CD4-positive, alpha-beta T cell treated with Interferon alpha-2 for 1 hour (primary cell): Measurements from ENCODE around the gene NEUROG3.

Source experiments
- DNase-seq, 2 donors: peaks; one replicate each; pipeline ENCODE4 v3.0.0-alpha.2; 2020 to 2022

Gene NEUROG3, protein sequence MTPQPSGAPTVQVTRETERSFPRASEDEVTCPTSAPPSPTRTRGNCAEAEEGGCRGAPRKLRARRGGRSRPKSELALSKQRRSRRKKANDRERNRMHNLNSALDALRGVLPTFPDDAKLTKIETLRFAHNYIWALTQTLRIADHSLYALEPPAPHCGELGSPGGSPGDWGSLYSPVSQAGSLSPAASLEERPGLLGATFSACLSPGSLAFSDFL

DNA sequence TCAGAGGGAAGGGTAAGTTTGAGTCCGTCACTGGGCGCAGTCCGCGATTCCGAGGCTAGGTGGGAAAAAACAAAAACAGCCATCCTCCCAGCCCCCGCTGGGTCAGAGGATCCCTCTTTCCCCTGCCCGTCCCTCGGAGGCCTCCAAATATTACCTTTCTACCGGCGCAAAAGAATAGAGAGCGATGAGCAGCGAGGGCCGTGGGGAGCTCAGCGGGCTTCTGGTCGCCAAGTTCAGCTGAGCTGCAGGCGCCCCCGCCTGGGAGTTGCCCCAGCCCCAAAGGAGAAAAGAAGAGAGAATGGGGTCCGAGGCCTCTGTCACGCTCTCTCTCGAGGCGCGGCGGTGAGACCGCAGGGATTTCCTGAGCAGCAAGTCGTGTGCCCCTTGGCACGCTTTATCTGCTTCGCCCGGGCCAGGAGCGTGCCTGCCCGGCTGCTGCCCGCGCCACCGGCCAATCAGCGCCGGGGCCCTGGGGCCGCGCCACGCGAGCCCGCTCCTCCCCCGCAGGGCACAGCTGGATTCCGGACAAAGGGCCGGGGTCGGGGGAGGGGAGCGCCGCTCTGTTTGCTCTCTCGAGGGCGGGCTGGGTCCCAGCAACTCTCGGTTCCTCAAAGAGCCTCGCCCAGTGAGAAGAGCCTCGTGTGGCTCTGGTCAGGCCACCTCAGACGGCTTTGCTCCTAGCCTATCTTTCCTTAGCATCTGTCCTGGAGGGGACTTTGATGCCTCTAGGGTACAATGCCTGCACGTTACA lies at the start of gene NEUROG3:
Gene NEUROG3 (minus strand): TSS at position 367 of the 751 bp plus-strand sequence. CDS start 379 bp downstream, outside the sequence.
- no peak for DNase-seq

- no peak for DNase-seq
These were observed 47.4 kb upstream of the NEUROG3 start for GRCh38 chr10:69620625-69621024.

- no peak for DNase-seq
These were observed 46.4 kb upstream of the NEUROG3 start for GRCh38 chr10:69619626-69620025.

DNA sequence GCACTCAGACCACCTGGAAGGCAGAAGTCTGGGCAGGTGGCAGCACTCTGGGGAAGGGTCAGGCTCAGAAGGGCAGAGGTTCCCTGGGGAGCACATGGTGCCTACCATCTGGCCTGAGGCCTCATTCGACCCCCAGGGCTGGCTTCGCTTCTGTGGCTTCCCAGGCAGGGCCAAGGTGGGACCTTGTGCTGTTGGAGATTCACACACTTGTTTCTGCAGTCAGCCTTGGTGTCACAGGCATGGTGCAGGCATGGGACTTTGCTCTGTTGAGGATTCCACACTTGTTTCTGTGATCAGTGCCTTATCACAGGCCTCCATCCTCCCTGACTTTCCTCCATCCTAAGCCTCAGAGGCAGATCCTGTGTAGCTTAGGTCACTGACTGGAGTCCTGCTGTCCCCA lies 45.5 kb upstream of the NEUROG3 start:
- no peak for DNase-seq

GRCh38 chr10:69616358-69616757 lies 43.1 kb upstream of the NEUROG3 start:
- DNase-seq = no peak

DNA sequence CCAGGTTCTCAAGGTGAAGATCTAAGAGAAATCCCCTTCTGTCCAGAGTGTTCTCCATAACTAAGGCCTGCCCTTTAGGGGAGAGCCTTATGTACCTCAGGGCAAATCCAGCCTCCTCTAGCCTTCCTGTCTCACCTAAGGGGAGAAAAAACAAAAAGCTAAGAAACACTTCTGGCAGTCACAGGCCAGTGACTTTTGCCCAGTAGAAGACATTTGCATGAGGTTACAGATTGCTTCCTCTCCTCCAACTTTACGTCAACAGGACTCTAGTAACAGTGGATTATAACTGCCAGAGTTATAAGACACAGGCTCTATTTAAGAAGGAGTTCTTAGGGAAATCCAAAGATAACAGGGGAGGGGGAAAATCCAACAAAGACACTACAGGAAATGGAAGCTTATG lies 40.9 kb upstream of the NEUROG3 start:
- no peak for DNase-seq

GRCh38 chr10:69612760-69613159 lies 39.5 kb upstream of the NEUROG3 start:
- no peak for DNase-seq

- DNase-seq = no peak
These were observed 35.9 kb upstream of the NEUROG3 start for GRCh38 chr10:69609077-69609476.

DNA sequence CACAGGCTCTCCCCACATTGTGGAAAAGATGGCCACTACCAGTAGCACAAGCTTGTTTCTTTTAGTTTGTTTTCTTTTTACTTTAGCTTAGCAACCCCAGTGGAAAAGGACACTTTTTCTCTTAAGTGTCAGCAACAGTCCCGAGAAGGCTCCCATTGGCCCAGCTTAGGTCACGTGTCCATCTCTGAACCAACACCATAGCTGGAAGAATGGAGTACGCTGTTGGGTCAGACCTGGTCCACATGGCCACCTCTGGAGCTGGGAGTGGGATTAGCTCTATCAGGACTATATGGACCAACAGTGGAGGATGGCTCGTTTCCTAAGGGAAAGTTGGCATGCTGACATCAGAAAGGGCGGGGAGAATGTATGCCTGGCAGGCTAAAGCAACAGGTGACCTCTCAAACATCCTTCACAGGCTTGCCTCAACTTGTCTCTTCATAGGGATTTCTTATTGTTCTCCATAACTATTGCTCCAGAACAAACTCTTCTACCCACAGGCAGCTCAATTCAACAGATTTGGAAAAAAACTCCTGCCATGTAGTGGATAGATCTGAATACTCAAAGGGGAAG lies 27.6 kb upstream of the NEUROG3 start:
- DNase-seq = no peak

DNA sequence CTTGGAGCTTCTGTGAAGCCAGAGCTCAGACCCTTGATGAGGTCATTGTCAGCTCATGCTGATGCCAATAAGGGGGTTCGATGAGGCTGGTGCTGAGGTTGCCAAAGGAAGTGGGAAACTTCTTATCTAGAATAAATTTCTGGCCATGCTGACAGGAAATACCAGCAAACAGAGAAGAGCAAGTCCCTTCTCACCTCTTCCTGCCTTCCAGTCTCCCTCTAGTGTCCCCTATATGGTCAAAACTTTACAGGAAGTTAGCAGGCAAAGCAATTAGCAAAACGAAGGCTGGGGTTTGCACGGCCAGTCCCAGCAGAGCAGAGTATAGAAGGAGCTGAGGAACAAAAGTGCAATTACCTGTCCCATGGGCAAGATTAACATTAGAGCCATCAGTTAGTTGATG lies 15.1 kb upstream of the NEUROG3 start:
- DNase-seq = no peak

DNA sequence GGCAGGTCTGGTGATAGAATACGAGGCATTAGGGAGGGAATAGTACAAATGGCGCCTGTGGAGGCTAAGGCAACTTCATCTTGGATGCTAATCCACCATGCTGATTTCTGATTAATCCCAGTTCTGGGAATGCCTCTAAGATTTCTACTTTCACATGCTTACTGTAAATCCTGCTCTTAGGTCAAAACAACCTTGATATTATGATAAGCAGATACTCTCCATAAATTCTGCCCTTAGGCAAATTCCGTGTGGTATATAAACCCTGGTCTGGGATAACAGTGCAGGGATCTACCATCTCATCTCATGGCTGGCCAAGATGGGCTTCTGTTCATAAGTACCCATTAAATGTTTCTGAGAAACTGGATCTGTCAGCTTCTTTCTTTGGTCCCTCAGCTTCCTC lies 11.4 kb upstream of the NEUROG3 start:
- no peak for DNase-seq

DNA sequence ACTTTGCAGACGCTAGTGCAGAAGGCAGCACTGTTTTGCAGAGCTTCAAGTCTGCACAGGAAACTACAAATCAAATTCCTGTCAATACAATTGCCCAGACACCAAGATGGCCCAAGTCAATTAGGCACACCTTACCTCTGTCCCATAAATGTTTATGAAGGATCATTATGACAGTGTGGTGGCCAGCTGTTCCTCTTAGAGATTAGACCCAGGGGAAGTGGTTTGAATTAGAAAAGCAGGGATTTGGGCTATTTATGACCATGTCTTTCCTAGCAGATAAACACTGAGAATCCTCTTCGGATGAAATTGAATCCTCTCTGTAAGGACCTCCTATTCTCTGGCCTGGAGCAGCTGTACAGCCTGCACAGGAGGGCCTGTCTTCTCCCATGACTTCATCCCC lies 9.9 kb upstream of the NEUROG3 start:
- no peak for DNase-seq

GRCh38 chr10:69580435-69580834 lies 7.2 kb upstream of the NEUROG3 start:
- DNase-seq = no peak

DNA sequence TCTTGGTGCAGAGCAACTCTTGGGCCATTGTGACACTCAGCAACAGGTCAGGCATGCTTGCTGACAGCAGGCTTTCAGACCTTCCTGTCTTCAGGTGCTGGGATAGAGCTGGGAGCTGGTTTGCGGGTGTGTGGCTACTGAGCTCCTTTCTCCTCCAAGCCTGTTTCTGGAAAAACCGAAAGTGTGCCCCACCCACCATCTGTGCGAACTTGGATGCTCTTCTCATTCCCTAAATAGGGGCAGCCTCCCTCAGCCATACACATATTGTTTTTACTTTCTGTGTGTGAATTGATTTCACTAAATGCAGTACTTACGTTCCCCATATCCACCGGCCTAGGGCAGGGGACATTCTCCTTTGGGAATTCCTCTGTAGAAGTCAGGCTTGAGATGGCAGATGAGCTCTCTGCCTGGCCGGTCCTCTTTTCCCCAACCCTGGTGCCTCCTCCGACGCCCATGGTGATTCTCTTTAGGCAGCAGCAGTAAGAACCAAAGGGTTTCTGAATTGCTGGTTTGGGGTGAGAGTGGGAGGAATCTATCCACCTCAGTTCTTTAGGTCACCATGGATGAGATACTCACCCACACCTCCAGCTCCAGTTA lies 6.3 kb upstream of the NEUROG3 start:
- DNase-seq = no peak

DNA sequence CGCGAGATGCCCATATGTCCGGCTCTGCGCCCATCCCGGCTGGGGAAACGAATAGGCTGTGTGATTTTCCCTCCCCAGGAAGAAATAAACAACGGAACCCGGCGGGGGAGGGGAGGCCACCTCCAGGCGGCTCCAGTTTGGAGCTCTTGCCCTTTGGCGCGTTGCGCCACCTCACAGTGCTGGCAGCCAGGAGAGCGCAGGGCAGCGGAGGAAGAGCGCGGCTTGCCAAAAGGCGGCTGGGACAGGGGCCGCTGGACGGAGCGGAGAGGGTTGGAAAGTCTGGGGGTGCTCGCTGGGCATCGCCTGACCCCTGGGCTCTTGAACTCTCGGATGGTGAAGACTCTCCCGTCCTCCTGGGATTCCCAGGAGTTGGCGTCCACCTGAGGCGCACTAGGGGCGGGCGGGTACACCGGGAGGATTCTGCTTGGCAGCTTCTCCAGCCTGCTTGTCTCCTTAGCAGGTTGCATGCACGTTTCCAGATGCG lies 5.3 kb upstream of the NEUROG3 start:
- DNase-seq = no peak

- no peak for DNase-seq
These were observed 4.3 kb upstream of the NEUROG3 start for GRCh38 chr10:69577268-69578232.

- no peak for DNase-seq
These were observed 3.3 kb upstream of the NEUROG3 start for GRCh38 chr10:69576334-69577011.

GRCh38 chr10:69575164-69575722 lies 2.0 kb upstream of the NEUROG3 start:
- no peak for DNase-seq

DNA sequence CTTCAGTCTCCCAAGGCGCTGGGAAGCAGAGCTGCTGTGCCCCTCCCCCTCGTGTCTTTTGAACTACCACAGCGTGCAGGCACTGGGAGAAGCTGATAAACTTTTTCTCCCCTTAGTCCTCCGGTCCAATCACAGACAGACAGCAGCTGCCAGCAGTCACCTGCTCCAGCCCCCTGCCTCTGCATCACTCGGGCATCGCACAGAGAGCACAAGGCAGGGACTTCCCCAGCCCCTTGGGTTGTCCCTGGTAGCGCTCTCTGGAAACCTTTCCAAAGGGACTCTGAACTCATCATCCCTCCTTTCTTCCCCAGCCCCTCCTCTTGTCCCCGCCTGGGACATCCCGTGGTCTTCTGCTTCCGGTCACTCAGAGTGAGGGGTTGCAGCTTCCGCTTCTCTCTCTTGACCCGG lies 1.4 kb upstream of the NEUROG3 start:
- no peak for DNase-seq

GRCh38 chr10:69572159-69573055 lies 815 bp downstream of the NEUROG3 start:
- peak in 1 of 2 donors; percentile 12 for DNase-seq
